H1 (cell line): Measurements from ENCODE around the gene MPRIP. TPM values are rescaled to one million over a fixed set of nuclear protein-coding genes. Genes with fewer than 3 reads are reported as not detected.

Experiments used
- CHD1 ChIP-seq: IDR thresholded peaks from 2 replicates; pipeline ENCODE4 v1.6.1; 2012; ENCODE audit warnings: low read depth, low read length, improper control_type of control experiment
- CHD7 ChIP-seq: fragments of 300-600 bp; sonication (generic); IDR thresholded peaks from 2 replicates; pipeline ENCODE4 v1.7.1; 2012; ENCODE audit warnings: low read length, moderate library complexity, mild to moderate bottlenecking, inconsistent platforms; ENCODE audit not compliant: insufficient replicate concordance
- MAX ChIP-seq: IDR thresholded peaks from 2 replicates; pipeline ENCODE4 v1.6.1; 2012; ENCODE audit warnings: inconsistent platforms
- RBBP5 ChIP-seq: IDR thresholded peaks from 2 replicates; pipeline ENCODE4 v1.7.1; 2012; ENCODE audit warnings: low read depth, mild to moderate bottlenecking, inconsistent platforms, low read length, moderate library complexity, borderline replicate concordance
- SRF ChIP-seq: IDR thresholded peaks from 2 replicates; pipeline ENCODE4 v1.6.1; 2011; ENCODE audit warnings: mild to moderate bottlenecking, low read depth, low read length, moderate library complexity
- TCF12 ChIP-seq: IDR thresholded peaks from 2 replicates; pipeline ENCODE4 v1.6.1; 2011; ENCODE audit warnings: low read depth, mild to moderate bottlenecking, low read length
- polyA plus RNA-seq, 7 experiments: library from polyadenylated mRNA; depleted of rRNA in 3 of 7; stranded (reverse) in 5 of 7; unstranded in 2 of 7; fragments of >200 nt in 5 of 7; fragments of 200-250 nt in 2 of 7; gene quantifications; 1 replicate in 5 of 7; 2 replicates in 1 of 7; 4 replicates in 1 of 7; pipeline versions ENCODE4 v1.2.1 to v1.2.3, GENCODE V29; 2011 to 2013; ENCODE audit warnings: missing spikeins in 2 of 7, mixed read lengths in 2 of 7
- total RNA-seq: library from RNA; stranded (reverse); fragmentation: NEBNext Ultra II Directional; extraction: Animal tissue kit (Norgen Biotek cat#: 25700); gene quantifications from 2 replicates; pipeline ENCODE4 v1.2.1, GENCODE V29; 2021

The MPRIP gene
- total and polyA plus RNA-seq, 2 of the 8 experiments (the other 6 are each of a cell fraction or from before 2014, with no cell fraction given), result 48.6 to 146 TPM

- TF ChIP-seq CHD7, result no peak
- no peak for TF ChIP-seq TCF12
- no peak for TF ChIP-seq RBBP5
- no peak for TF ChIP-seq CHD1
- TF ChIP-seq MAX, result no peak
- TF ChIP-seq SRF, result no peak
Measured at GRCh38 chr17:17039911-17040310, 2.3 kb upstream of the MPRIP start (continued).
